ENCODE results near the gene GIT2. TPM values are rescaled to one million over a fixed set of nuclear protein-coding genes. Genes with fewer than 3 reads are reported as not detected.

Gene GIT2, protein sequence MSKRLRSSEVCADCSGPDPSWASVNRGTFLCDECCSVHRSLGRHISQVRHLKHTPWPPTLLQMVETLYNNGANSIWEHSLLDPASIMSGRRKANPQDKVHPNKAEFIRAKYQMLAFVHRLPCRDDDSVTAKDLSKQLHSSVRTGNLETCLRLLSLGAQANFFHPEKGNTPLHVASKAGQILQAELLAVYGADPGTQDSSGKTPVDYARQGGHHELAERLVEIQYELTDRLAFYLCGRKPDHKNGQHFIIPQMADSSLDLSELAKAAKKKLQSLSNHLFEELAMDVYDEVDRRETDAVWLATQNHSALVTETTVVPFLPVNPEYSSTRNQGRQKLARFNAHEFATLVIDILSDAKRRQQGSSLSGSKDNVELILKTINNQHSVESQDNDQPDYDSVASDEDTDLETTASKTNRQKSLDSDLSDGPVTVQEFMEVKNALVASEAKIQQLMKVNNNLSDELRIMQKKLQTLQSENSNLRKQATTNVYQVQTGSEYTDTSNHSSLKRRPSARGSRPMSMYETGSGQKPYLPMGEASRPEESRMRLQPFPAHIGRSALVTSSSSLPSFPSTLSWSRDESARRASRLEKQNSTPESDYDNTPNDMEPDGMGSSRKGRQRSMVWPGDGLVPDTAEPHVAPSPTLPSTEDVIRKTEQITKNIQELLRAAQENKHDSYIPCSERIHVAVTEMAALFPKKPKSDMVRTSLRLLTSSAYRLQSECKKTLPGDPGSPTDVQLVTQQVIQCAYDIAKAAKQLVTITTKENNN
- 62.7 TPM for total RNA-seq

DNA sequence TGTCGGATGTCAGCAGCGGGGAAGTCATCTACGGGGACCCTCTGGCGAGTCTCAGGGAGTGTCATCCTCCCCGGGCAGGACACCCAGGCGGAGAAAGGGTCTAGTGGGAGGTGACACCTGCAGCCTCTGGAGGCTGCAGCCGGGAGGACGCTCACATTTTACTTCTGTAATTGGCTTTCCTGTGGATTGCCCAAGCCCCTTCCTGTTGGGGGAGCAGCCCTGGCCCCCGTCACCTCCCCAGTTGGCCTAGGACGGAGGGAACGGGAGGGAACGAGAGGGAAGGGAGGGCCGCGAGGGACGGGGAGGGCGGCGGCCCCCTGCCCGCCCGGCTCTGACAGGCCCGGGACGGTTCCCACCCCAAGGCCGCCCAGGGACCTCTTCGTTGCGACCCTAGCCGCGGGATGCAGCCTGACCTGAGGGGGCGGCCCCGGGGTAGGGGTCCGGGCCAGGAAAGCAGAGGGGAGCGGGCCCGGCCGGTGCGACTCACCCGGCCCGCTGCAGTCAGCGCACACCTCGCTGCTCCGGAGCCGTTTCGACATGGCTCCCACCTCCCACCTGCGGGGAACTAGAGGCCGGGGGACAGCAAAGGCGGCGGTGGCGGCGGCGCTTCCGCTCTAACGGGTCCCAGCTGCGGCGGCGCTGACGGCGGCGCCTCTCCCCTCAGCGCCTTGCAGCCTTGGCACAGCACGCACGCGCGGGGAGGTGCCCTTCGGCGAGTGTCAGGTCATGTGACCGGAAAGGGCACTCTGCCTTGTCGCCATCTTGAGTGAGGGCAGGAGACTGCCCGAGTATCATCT, at the start of gene GIT2:
GIT2 (minus strand) TSS at position 683 of the 797 bp plus-strand sequence; CDS start at position 539, 144 bp downstream.

DNA sequence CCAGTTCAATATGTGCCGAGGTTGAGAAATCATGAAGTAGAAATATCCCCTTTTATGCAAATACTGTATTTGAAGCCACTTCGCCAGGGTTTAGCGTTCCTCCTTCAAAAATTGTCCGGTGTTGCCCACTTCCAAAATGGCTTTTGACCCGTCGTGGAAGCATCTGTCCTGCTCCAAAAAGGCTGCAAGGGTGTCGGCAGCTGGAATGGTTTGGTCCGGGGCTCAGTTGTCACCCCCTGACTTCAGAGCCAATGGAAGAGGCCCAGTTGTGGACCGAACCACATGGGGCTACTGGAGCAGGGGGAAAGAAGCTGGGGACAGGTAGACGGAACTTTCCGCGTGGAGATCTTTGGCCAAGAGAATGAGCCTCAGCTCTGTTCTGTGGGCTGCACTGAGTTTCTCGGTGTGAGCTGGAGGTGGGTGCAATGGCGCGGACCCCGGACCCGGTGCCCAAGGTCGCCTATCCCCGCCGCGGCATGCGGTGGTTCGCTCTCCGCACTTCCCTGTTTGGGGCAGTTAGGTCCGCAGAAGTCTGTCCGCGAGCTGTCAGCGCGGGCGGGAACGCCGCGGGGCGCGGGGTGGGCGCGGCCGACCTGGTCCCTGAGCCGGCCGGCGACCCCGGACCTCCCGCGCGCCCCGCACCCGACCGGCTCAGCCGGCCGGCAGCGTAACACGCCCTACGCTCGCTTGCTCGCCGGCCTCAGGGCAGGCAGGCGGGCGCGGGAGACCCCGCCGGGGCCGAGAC, 2.9 kb upstream of the GIT2 start, which contains the start of gene ANKRD13A:
ANKRD13A (plus strand) TSS at position 527 of the 745 bp plus-strand sequence. CDS start 259 bp downstream, outside the sequence.

DNA sequence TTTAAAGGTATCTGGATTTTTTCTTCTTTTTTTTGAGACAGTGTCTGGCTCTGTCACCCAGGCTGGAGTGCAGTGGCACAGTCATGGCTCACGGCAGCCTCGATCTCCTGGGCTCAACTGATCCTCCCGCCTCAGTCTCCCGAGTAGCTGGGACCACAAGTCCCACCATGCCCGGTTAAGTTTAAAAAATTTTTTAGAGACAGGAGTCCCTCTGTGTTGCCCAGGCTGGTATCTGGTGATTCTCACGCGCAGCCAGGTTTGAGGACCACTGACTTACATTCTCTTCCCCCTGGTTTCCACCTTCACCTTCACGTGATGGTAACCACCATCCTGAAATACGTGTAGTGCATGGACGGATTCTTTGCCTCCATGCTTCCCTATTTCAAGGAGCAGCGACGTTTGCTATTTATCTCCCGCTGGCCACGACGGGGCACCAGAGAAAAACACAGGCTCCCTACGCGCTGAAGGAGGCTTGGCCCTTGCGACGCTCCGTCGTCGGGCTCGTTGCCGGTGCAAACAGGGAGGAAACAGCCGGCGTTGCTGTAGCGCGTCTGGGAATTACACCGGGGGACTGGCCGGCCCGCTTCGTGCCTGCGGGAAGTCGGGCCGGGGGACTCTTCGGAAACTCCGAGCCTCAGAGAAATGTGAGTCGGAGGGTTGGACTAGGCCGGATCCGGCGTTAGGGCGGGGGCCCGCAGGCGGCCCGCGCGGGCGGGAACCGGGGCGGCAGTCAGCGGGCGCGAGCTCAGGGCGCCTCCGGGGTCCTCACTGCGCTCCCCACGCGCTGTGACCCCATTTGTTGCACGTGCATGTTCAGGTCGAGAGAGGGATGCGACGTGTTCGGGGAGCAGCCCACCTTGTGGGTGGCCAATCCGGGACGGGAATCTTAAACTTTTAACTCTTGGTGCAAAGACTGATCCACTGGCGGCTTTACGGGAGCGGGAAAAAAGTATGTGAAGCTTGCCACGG, 96.1 kb downstream of the GIT2 start, which contains the start of gene TCHP:
TCHP (plus strand) TSS at position 492 of the 969 bp plus-strand sequence. CDS start 2,753 bp downstream, outside the sequence.

DNA sequence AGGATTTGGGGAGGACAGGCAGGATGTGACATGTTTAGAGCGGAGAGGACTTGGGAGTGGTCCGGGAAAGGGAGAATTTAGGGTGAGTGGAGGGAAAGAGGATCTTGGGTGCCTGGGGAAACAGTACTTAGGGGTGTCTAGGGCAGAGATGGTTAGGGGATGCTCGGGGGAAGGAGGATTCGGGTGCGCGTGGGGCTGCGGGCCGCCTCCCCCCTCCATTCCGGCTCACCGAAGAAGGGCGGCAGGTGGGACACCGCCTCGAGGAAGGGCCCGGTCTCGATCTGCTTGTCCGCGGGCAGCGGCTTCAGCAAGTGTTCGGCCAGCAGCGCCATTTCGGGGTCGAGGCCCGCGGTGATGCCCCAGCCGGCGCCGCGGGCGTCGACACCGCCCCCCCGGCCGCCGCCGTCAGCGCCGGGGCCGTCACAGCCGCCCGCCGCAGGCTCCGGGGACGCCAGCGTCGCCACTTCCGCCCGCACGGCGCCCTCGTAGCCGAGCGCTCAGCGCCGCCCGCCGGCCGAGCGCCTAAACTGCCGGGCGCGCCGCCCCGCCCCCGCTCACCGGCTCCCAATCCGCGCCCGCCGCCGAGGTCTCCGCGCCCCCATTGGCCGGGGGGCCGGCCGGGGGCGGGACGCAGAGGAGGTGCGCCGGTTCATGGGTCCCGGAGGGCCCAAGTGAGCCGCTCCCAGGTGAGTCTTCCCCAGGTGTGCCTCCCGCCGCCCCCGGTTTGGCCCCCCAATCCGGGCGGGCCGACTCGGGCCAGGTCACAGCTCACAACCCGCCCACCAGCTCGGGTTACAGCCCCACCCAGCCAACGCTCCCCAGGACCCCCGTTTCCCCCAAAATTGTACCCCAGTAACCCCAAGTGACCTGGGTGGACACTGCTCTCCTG, 115.9 kb downstream of the GIT2 start, which contains the start of gene GLTP:
GLTP (minus strand) TSS at position 499 of the 889 bp plus-strand sequence; CDS start at position 332, 167 bp downstream.

Other genes starting within 250 kb of the GIT2 start
- gene TRPV4, start 163.0 kb downstream of the GIT2 start, total RNA-seq = 1.4 TPM
- gene GLTP, start 115.8 kb downstream of the GIT2 start, total RNA-seq = 46.0 TPM
- gene TCHP, start 96.1 kb downstream of the GIT2 start, total RNA-seq = 26.2 TPM
- 60.2 TPM for gene ANKRD13A, start 3.1 kb upstream of the GIT2 start, total RNA-seq
- 46.6 TPM for gene C12orf76, start 52.2 kb upstream of the GIT2 start, total RNA-seq
- 54.5 TPM for gene IFT81, start 128.0 kb upstream of the GIT2 start, total RNA-seq